GM12864 (cell line): ENCODE data around the gene MYMK.
A peak's percentile ranks its signal among the peaks of the same experiment; 100 is the strongest.

ENCODE experiments used
- DNase-seq: peaks from one replicate; pipeline ENCODE4 v3.0.0-alpha.2; 2011; ENCODE audit warnings: low read depth
- H3K4me3 ChIP-seq: 2 replicates; pipeline ENCODE4 v1.5.1; 2011; ENCODE audit warnings: mild to moderate bottlenecking, low read depth, low read length, control low read depth
- TF ChIP-seq, protein P1 (sequence below): IDR thresholded peaks from 2 replicates; pipeline ENCODE4 v1.5.1; 2011; ENCODE audit warnings: low read depth, mild to moderate bottlenecking, moderate library complexity, low read length, control low read depth, inconsistent platforms; ENCODE audit errors: missing control alignments

Gene MYMK

DNA sequence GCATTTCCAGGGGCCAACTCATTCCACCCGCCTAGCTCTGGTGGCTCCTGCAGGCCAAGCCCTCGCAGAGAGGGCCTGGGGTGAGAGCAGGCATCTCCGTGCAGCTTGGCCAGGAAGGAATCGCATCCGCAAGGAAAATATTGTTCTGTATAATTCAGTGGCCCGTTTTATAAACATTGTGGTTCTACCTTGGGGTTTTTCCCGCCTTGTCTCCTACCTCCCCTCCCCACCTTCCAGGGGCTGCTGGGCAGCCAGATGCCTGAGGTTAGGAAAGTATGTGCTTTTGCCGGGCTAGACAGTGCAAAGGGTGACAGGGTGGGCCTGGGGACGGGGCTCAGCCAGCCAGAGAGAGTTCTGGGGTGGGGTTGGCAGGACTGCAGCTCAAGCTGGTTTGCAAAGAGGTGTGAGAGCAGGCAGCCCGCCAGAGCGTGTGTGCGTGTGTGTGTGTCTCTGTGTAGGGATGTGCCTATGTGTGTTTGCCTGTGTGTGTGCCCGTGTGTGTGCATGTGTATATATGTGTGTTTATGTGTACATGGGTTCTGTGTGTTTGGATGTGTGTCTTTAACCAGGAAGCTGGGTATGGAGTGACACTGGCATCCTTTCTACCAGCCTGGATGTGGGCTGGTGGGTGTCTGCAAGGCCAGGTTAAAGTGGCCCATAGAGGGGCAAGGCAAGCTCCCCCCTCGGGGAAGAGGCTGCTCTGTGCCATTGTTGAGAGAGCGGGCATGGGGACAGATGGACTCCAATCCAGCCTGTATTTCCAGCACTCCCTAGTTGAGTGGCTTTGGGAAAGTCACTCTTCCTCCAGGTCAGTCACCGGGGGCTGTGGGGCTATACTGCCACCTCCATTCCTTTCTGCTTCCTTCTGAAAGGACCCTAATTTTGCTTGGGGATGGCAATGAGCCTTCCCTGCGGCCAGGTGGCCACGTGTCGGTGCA, 35.2 kb downstream of the MYMK start:
- H3K4me3 ChIP-seq = no peak overlapping the region
- DNase-seq = no peak
- TF ChIP-seq, protein P1, sequence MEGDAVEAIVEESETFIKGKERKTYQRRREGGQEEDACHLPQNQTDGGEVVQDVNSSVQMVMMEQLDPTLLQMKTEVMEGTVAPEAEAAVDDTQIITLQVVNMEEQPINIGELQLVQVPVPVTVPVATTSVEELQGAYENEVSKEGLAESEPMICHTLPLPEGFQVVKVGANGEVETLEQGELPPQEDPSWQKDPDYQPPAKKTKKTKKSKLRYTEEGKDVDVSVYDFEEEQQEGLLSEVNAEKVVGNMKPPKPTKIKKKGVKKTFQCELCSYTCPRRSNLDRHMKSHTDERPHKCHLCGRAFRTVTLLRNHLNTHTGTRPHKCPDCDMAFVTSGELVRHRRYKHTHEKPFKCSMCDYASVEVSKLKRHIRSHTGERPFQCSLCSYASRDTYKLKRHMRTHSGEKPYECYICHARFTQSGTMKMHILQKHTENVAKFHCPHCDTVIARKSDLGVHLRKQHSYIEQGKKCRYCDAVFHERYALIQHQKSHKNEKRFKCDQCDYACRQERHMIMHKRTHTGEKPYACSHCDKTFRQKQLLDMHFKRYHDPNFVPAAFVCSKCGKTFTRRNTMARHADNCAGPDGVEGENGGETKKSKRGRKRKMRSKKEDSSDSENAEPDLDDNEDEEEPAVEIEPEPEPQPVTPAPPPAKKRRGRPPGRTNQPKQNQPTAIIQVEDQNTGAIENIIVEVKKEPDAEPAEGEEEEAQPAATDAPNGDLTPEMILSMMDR = no peak

DNA sequence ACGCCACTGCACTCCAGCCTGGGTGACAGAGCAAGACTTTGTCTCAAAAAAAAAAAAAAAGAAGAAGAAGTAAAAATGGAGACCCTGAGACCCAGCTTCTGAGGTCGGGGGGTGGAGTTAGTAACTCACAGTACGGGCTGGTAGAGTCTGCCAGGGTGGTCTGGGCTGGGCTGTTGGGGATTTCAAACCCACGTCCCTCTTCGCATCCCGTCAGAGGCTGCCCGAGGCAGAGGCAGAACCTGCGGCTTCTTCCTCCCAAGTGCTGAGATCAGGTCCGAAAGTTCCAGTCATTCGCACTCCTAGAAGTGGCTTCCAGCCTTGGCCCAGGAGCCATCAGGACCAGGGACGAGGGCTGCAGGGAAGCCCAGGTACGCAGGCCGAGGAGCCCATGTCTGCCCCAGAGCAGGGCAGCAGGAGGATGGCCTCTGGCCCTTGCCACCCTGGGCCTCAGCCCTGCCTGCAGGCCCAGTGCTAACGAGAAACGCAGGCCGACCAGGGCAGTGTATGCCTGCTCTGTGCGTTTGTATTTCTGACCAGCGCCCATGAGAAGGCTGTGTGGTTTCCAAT, 36.0 kb downstream of the MYMK start:
- H3K4me3 ChIP-seq = no peak overlapping the region
- no peak for DNase-seq
- TF ChIP-seq, protein P1 = no peak

DNA sequence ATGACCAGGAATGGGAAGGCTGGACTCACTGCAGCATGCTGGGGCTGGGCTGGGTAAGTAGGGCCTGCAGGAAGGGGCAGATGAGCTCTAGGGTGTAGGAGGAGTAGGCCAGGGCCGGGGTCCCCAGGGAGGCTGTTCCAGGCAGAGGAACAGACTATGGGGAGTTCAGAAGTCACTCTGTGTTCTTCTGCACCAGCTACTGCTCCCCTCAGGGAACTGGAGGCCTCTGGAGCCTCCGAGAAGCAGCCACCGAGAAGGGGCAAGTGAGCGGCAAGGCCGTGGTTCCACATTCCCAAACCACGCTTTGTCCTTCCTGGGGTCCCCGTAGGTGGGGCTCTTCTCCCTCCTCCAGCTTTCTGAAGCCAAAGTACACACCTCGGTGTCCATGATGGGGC, 37.4 kb downstream of the MYMK start:
- TF ChIP-seq, protein P1 = no peak
- H3K4me3 ChIP-seq = no peak overlapping the region
- no peak for DNase-seq

DNA sequence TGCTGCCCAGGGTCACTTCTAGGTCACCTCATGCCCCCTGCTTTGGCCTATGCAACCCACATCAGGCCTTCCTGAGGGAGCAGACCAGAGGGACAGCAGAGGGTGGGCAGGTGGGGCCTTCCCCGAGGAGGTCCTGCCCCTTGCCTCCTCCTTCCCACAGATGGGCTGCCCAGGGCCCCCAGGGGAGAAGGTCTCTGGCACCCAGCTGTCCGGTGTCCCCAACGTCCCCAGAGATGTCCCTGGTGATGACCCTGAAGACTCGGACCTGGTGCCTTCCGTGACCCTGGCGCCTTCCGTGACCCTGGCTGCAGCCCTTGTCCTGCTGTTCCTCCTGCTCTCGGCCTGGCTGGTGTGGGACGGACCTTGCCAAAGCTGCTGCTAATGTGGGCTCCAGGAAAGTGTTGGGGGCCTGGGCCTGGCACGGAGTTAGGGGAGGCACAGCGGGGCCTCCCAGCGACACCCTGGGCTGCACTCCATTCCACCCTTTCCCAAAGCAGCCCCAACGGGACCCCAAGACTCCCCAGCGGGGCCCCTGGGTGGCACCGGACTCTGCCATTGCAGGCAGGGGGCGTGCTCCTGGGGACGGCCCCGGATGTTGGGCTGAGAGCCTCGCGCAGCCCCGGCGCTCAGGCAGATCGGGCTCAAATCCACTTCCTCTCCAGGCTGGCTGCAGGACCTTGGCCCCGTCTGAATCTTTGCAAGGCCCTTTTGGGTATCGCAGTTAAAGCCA, 39.1 kb downstream of the MYMK start:
- H3K4me3 ChIP-seq = 0 out of 2 replicates have a peak overlapping the region, but pooled peaks have one; percentile 8
- DNase-seq = no peak
- TF ChIP-seq, protein P1 = no peak

DNA sequence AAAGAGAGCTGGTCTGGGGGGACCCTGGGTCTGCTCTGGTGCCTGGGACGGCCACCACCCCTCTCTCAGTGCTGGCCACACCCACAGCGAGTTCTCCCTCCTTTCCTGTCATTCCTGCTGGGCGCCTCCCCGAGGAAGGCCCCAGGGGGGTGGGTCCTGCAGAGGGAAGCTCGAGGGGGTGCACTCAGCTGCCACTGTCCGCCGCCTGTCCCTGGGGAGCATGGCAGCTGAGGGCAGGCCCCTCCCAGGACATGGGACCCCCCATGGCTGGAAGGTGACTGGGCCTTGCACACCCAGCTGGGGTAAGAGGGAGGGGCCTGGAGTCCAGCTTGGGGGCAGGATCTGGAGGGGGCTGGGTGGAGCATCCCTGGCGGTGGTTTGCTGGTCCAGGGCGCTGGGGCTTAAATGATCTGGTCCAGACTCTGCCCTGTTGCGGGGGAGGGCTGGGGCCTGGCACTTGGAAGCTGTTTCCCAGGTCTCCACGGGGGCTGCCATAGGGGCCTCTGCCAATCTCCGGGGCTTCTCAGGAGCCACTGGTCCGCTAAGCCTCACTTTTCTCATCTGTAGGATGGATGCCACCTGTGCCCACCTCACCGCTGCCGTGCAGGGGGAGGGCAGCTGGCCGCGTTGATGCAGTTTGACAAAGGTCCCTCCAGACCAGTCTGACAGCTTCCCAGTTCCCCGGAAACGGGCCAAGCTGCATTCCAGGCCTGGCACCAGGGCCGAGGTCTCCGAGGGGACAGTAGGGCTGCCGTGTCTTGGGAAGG, 39.9 kb downstream of the MYMK start:
- no peak for DNase-seq

DNA sequence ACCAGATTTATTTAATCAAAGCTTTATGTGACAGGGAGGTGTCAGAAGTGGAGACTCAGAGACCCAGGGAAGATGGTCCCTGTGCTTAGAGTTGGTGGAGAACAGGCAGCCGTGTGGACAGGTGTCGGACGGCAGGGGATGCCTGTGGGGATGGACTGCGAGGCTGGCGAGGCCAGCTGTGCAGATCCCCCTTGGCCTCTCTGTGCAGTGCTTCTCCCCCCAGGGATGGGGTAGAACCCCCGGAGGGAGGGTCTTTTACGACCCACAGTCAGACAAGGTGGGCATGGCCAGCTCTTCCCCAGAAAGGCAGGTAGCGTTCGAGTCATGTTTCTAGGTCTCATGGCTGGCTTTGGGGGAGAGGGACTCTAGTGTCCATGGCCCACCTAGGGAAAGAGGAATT, 41.1 kb downstream of the MYMK start:
- no peak for DNase-seq
- TF ChIP-seq, protein P1 = no peak
- no peak overlapping the region for H3K4me3 ChIP-seq

More for the DNA sequence above, 39.9 kb downstream of the MYMK start:
- TF ChIP-seq, protein P1 = no peak
- no peak overlapping the region for H3K4me3 ChIP-seq
